Stimulated activated CD4-positive, alpha-beta T cell treated with anti-CD3 and anti-CD28 coated beads, TNF-alpha, amount 100 ng/mL, for 1 hour (primary cell): ENCODE data around the gene TMEM44.
"Not testable (repeated sequence)": the region's sequence is repeated elsewhere in the genome, so short reads cannot be mapped to it uniquely, and the experiment has no call there.

ENCODE experiments used
- DNase-seq, 3 donors: peaks; one replicate each; pipeline ENCODE4 v3.0.0-alpha.2; 2020; ENCODE audit warnings: low read depth in 3 of 3, low spot score in 1 of 3

The TMEM44 gene

GRCh38 chr3:194610689-194611088 is 22.5 kb downstream of the TMEM44 start:
- no peak for DNase-seq

DNA sequence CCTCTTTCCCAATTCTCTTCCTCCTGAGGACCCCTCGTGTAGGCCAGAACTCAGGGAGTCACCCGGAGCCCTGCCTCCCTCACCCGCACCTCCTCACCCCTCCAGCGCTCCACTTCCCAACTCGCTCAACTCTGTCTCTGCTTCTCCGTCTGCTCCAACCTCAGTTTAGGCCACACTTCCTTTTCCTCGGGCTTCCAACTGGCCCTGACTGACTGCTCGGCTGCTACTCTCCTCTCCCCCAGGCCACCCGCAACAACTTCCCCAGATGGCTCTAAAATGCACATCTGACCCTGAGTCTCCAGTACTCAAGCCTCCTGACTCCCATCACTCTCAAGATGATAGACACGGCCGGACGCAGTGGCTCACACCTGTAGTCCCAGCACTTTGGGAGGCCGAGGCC is 23.6 kb downstream of the TMEM44 start:
- no peak for DNase-seq

DNA sequence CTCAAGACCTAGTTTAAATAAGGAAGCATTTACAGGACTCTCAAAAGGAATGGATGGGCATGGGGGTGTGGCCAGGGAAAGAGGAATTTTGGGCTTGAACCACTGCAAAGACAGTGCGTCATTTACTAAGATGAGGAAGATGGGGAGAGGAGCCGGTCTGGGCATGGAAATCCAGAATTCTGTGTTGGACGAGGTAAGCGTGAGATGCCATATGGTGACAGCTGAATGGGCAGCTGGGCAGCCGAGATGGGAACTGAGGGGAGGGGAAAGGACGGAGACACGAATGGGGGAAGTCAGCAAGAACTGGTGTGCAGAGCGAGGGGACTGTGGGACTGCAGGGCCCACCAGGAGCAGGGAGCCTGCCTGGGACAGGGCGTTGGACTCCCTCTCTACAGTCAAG is 24.2 kb downstream of the TMEM44 start:
- DNase-seq, result no peak

GRCh38 chr3:194607592-194608389 is 25.4 kb downstream of the TMEM44 start:
- DNase-seq, result no peak

DNA sequence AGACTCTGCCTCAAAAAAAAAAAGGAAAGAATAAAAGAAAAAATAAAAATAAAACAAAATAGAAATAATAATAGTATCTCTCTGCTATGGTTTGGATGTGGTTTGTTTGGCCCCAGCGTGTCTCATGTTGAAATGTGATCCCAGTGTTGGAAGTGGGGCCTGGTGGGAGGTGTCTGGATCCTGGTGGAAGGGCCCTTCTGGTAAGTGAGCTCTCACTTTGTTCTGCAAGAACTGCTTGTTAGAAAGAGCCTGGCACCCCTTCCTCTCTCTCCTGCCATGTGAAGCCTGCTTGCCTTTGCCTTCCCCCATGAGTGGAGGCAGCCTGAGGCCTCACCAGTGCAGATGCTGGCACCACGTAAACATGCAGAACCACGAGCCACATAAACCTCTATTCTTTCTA is 26.3 kb downstream of the TMEM44 start:
- no peak for DNase-seq

GRCh38 chr3:194606163-194606562 is 27.1 kb downstream of the TMEM44 start:
- DNase-seq, result no peak

- not testable (repeated sequence) for DNase-seq
Observed at GRCh38 chr3:194605314-194605713, 27.9 kb downstream of the TMEM44 start.

- no peak for DNase-seq
Observed at GRCh38 chr3:194604837-194605236, 28.4 kb downstream of the TMEM44 start.

DNA sequence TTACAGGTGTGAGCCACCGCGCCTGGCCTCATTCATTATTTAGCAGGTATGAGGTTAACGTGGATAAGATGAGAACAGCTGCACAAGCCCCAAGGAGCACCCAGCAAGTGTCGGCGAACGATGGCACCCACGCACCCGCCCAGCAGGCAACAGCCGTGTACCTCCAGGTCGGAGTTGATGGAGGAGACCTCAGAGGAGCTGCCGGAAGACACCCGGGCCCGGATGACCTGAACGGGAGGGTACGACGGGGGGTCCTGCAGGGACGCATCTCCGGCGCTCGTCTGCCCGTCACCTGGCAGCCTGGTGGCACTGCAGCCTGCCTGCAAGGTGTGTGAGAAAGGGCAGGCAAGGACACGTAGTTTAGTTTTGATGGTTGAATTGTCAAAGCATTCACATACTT is 29.1 kb downstream of the TMEM44 start:
- no peak for DNase-seq

GRCh38 chr3:194602669-194603171 is 30.5 kb downstream of the TMEM44 start:
- DNase-seq, result no peak

GRCh38 chr3:194598771-194599557 is 34.3 kb downstream of the TMEM44 start:
- no peak for DNase-seq

GRCh38 chr3:194596906-194597305 is 36.3 kb downstream of the TMEM44 start:
- DNase-seq, result no peak

GRCh38 chr3:194592798-194593752 is 40.1 kb downstream of the TMEM44 start:
- no peak for DNase-seq

DNA sequence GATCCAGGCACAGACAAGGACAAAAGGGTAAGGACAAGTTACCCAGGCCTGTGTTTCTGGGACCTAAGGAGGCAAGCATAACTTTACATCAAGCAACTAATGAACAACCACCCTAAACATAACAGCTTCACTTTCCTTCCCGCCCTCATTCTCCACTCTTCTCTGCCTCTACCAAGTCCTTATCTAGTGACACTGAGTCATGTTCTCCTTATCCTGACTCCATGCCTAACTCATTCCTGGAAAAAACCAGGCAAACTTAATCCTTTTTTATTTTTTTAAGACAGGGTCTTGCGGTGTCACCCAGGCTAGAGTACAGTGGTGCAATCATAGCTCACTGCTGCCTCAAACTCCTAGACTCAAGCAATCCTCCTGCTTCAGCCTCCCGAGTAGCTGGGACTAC is 44.5 kb downstream of the TMEM44 start:
- DNase-seq, result no peak

GRCh38 chr3:194588236-194588635 is 45.0 kb downstream of the TMEM44 start:
- DNase-seq, result no peak

GRCh38 chr3:194587438-194587931 is 45.7 kb downstream of the TMEM44 start:
- DNase-seq, result no peak

DNA sequence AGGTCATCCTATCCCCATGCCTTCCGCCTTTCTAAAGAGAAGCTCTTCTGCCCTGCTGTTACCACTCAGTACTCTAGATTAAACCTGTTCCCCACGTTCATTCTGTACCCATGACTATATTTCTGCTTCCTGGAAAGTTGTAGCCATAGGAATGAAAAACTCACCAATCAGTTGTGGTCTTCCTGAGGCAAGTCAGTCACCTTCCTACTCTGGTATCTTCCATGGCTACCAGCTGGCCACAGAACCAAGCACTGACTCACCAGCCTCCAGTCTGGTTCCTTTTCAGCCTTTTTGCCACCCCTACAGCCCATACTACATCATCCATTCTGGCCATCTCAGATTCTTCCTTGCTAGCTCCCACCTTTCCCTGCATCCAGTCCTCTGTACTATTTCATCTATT is 46.4 kb downstream of the TMEM44 start:
- DNase-seq, result no peak

GRCh38 chr3:194585880-194586281 is 47.3 kb downstream of the TMEM44 start:
- DNase-seq, result no peak

DNA sequence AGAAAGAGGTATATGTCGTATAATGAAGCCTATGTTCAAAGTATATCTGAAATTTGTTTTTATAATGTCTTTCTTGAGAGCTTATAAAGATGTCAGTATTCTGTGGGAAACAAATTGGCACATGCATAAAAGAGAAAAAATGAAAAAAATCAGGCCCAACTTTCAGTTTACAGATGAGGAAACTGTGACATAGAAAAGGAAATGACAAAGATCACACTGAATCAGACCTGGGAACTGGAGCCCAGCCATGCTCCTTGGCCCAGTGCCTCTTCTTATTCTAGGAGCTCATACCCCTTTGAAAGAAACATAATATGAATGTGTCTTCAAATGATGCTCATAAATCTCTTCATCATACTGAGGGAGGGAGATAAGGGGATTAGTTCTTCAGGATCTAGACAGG is 48.4 kb downstream of the TMEM44 start:
- DNase-seq, result no peak

DNA sequence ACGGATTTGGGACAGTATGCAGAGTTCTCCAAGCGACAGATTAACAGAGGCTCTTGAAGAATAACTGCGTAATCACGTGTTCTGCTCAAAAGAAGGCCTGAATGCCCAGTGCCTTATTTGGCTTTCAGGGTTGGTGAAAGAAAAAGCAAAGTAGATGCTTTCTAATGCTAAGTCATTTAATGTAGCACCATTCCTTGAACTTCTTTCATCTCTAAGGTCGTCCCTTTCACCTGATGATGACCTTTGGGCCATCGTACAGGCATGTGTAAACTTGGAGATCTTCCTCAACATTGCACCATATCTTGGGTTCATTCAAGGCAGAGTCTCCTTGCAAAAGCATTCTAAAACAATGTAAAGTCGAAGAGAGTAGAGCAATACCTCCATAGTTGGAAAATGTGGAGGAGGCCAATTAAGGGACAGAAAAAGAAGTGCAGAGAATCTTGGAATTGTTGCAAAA is 48.9 kb downstream of the TMEM44 start:
- DNase-seq, result no peak
